Smooth muscle cell (in vitro differentiated cells): ENCODE results near the gene RAB28. TPM values are rescaled to one million over a fixed set of nuclear protein-coding genes. Genes with fewer than 3 reads are reported as not detected.

Source experiments
- DNase-seq: peaks from one replicate; lab custom pipeline; 2025; ENCODE audit not compliant: unreplicated experiment; lab: John Stamatoyannopoulos, UW
- H2AFZ ChIP-seq: fragments of 200-600 bp; sonication (generic); 2 replicates; pipeline ENCODE4 v1.6.0; 2016; ENCODE audit warnings: antibody characterized with exemption, low read depth, mild to moderate bottlenecking
- H3F3A ChIP-seq: fragments of 200-600 bp; sonication (generic); 2 replicates; pipeline ENCODE4 v1.6.0; 2017; ENCODE audit warnings: antibody characterized with exemption, low read depth
- H3K27ac ChIP-seq: fragments of 200-600 bp; sonication (generic); 2 replicates; pipeline ENCODE4 v1.5.1; 2016; ENCODE audit warnings: low read depth, mild to moderate bottlenecking
- H3K27me3 ChIP-seq: fragments of 200-600 bp; sonication (generic); 2 replicates; pipeline ENCODE4 v1.6.1; 2016; ENCODE audit warnings: low read depth, mild to moderate bottlenecking
- H3K36me3 ChIP-seq: fragments of 200-600 bp; sonication (generic); 2 replicates; pipeline ENCODE4 v1.5.1; 2016; ENCODE audit warnings: low read depth
- H3K4me1 ChIP-seq: fragments of 200-600 bp; sonication (generic); 2 replicates; pipeline ENCODE4 v1.5.1; 2016; ENCODE audit warnings: low read depth
- H3K4me2 ChIP-seq: fragments of 200-600 bp; sonication (generic); 2 replicates; pipeline ENCODE4 v1.6.0; 2016; ENCODE audit warnings: mild to moderate bottlenecking
- H3K4me3 ChIP-seq: fragments of 200-600 bp; sonication (generic); 2 replicates; pipeline ENCODE4 v1.5.1; 2016; ENCODE audit warnings: mild to moderate bottlenecking
- H3K79me2 ChIP-seq: fragments of 200-600 bp; sonication (generic); 2 replicates; pipeline ENCODE4 v1.6.0; 2016; ENCODE audit warnings: low read depth, mild to moderate bottlenecking
- H3K9ac ChIP-seq: fragments of 200-600 bp; sonication (generic); 2 replicates; pipeline ENCODE4 v1.6.0; 2016; ENCODE audit warnings: low read depth
- H3K9me3 ChIP-seq: fragments of 200-600 bp; sonication (generic); replicated peaks from 2 replicates; pipeline ENCODE4 v1.5.1; 2016; ENCODE audit warnings: low read depth
- H4K20me1 ChIP-seq: fragments of 200-600 bp; sonication (generic); 2 replicates; pipeline ENCODE4 v1.6.0; 2016; ENCODE audit warnings: low read depth
- WGBS: methylation state at CpG from one replicate; pipeline ENCODE4 v1.1.7; 2016; ENCODE audit warnings: low lambda C conversion rate; 5-methylcytosine and 5-hydroxymethylcytosine counted together
- polyA plus RNA-seq: library from polyadenylated mRNA; unstranded; fragments of >200 nt; fragmentation: Nextera tagmentation; extraction: Ambion mirVana; gene quantifications from 2 replicates; pipeline ENCODE4 v1.2.1, GENCODE V29; 2016
- total RNA-seq: library from RNA; depleted of rRNA; stranded (reverse); fragments of >200 nt; gene quantifications from 2 replicates; pipeline ENCODE4 v1.2.3, GENCODE V29; 2014
- TF ChIP-seq, protein P1 (sequence below): fragments of 200-600 bp; sonication (generic); IDR thresholded peaks from 2 replicates; pipeline ENCODE4 v1.5.1; 2017; ENCODE audit warnings: borderline replicate concordance, mild to moderate bottlenecking, antibody characterized with exemption; ENCODE audit not compliant: insufficient read depth, poor library complexity, severe bottlenecking

The RAB28 gene
- total and polyA plus RNA-seq, 2 experiments from 2014 or later: 32.8 to 40.7 TPM

- H3K79me2 ChIP-seq: peaks cover 3% of the 10 kb centered on the region
- no peaks in the 10 kb centered on the region for H3K9me3 ChIP-seq
- no peak overlapping the region for H2AFZ ChIP-seq
- no peaks in the 10 kb centered on the region for H4K20me1 ChIP-seq
- DNase-seq: no peak
- no peak overlapping the region for H3K27ac ChIP-seq
- TF ChIP-seq, protein P1, sequence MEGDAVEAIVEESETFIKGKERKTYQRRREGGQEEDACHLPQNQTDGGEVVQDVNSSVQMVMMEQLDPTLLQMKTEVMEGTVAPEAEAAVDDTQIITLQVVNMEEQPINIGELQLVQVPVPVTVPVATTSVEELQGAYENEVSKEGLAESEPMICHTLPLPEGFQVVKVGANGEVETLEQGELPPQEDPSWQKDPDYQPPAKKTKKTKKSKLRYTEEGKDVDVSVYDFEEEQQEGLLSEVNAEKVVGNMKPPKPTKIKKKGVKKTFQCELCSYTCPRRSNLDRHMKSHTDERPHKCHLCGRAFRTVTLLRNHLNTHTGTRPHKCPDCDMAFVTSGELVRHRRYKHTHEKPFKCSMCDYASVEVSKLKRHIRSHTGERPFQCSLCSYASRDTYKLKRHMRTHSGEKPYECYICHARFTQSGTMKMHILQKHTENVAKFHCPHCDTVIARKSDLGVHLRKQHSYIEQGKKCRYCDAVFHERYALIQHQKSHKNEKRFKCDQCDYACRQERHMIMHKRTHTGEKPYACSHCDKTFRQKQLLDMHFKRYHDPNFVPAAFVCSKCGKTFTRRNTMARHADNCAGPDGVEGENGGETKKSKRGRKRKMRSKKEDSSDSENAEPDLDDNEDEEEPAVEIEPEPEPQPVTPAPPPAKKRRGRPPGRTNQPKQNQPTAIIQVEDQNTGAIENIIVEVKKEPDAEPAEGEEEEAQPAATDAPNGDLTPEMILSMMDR: no peak
- no peaks in the 10 kb centered on the region for H3F3A ChIP-seq
- H3K36me3 ChIP-seq: no peaks in the 10 kb centered on the region
- no peak overlapping the region for H3K4me2 ChIP-seq
- H3K9ac ChIP-seq: no peak overlapping the region
- no peak overlapping the region for H3K4me3 ChIP-seq
- no peaks in the 10 kb centered on the region for H3K4me1 ChIP-seq
- WGBS: 100% methylated on average over 1 of the region's 1 CpG
- H3K27me3 ChIP-seq: no peaks in the 10 kb centered on the region
These were observed 29.4 kb downstream of the RAB28 start for GRCh38 chr4:13454786-13455185.

DNA sequence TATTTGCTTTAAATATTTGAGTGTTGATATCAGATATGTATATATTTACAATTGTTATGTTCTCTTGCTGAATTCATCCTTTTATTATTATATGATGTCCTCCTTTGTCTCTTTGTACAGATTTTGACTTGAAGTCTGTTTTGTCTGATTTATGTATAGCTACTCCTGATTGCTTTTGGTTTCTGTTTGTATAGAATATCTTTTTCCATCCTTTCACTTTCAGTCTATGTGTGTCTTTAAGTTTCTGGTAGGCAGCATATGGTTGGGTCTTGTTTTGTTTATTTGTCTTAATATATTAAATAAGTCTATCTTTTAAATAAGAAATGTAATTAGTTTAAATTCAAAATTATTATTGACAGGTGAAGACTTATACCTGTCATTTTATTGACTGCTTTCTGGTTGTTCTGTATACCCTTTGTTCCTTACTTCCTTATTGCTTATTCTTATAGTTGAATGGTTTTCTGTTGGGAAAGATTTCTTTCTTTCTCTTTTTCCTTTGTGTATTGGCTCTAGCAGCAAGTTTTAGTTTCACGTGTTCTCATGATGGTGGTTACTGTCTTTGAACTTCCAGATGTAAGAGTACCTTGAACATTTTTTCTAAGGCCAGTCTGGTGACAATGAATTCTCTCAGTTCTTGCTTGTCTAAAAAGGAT lies 31.1 kb downstream of the RAB28 start:
- Histone ChIP-seq H3K79me2 (peaks cover 3% of the 10 kb centered on the region), H3F3A (no peaks in the 10 kb centered on the region), H3K27me3 (no peaks in the 10 kb centered on the region), H3K4me1 (no peaks in the 10 kb centered on the region), H3K4me3 (no peak overlapping the region), H2AFZ (no peak overlapping the region), H3K9ac (no peak overlapping the region), H3K9me3 (no peaks in the 10 kb centered on the region), H3K36me3 (no peaks in the 10 kb centered on the region), H3K4me2 (no peak overlapping the region), H4K20me1 (no peaks in the 10 kb centered on the region), H3K27ac (no peak overlapping the region)
- WGBS: 100% methylated on average over 1 of the region's 1 CpG
- no peak for DNase-seq
- TF ChIP-seq, protein P1: no peak

GRCh38 chr4:13449590-13449989 lies 34.5 kb downstream of the RAB28 start:
- TF ChIP-seq, protein P1: no peak
- H3K4me1 ChIP-seq: peaks cover 21% of the 10 kb centered on the region
- H3K27ac ChIP-seq: no peak overlapping the region
- 81% methylated on average over 2 of the region's 2 CpGs for WGBS
- H3K9me3 ChIP-seq: no peaks in the 10 kb centered on the region
- no peaks in the 10 kb centered on the region for H4K20me1 ChIP-seq
- H3K36me3 ChIP-seq: no peaks in the 10 kb centered on the region
- no peaks in the 10 kb centered on the region for H3F3A ChIP-seq
- no peaks in the 10 kb centered on the region for H3K79me2 ChIP-seq
- no peak overlapping the region for H3K9ac ChIP-seq
- H2AFZ ChIP-seq: no peak overlapping the region
- H3K27me3 ChIP-seq: no peaks in the 10 kb centered on the region
- no peak overlapping the region for H3K4me3 ChIP-seq
- H3K4me2 ChIP-seq: no peak overlapping the region
- DNase-seq: no peak
